HUES48 (cell line): ENCODE measurements around the gene RGS19.

Experiments
- H3K27ac ChIP-seq: one replicate; pipeline ENCODE4 v1.7.0; 2013; ENCODE audit warnings: low read depth, low read length, inconsistent platforms
- H3K27me3 ChIP-seq: 2 replicates; pipeline ENCODE4 v1.6.1; 2013; ENCODE audit warnings: mild to moderate bottlenecking, low read length; ENCODE audit not compliant: control insufficient read depth, insufficient read depth
- H3K36me3 ChIP-seq: 2 replicates; pipeline ENCODE4 v1.6.1; 2013; ENCODE audit warnings: low read length; ENCODE audit not compliant: control insufficient read depth, insufficient read depth
- H3K4me1 ChIP-seq: 2 replicates; pipeline ENCODE4 v1.6.1; 2013; ENCODE audit warnings: mild to moderate bottlenecking, low read length; ENCODE audit not compliant: control insufficient read depth, insufficient read depth
- H3K4me3 ChIP-seq: 2 replicates; pipeline ENCODE4 v1.5.1; 2013; ENCODE audit warnings: mild to moderate bottlenecking, low read depth, low read length
- H3K9ac ChIP-seq: 2 replicates; pipeline ENCODE4 v1.6.1; 2013; ENCODE audit warnings: mild to moderate bottlenecking, low read depth, low read length, moderate library complexity
- H3K9me3 ChIP-seq: 2 replicates; pipeline ENCODE4 v1.6.1; 2013; ENCODE audit warnings: low read length; ENCODE audit not compliant: control insufficient read depth, insufficient read depth

The RGS19 gene

DNA sequence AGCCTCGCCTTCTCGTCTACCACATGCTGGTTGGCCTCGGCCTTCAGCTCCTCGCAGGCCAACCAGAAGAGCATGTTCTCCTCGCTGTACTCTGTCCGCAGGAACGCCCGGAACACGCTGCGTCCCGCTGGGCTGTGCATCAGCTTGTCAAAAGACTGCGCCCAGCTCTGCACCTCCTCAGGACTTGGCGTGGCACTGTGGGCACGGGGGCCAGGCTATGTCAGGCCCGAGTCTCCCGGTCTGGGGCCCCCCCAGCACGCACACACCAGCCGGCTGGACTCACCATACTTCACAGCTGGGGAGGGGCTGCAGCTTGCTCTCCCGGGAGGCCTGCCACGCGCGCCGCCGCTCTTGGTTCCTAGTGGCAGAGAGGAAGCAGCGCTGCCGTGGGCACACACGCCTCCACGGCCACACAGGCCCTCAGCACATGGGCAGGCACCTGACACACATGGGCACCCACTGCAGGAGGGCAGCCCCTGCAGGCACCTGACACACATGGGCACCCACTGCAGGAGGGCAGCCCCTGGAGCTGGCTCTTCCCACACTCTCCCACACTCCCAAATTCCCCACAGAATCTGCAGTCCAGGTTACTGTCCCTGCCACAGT lies 5.0 kb downstream of the RGS19 start:
- Histone ChIP-seq H3K4me3 (no peak overlapping the region), H3K27ac (no peak overlapping the region), H3K9me3 (no peaks in the 10 kb centered on the region), H3K36me3 (no peaks in the 10 kb centered on the region; the same call in 1 of the 2 replicates), H3K4me1 (peaks cover 5% of the 10 kb centered on the region; the same call in 1 of the 2 replicates), H3K9ac (no peak overlapping the region), H3K27me3 (no peaks in the 10 kb centered on the region)

DNA sequence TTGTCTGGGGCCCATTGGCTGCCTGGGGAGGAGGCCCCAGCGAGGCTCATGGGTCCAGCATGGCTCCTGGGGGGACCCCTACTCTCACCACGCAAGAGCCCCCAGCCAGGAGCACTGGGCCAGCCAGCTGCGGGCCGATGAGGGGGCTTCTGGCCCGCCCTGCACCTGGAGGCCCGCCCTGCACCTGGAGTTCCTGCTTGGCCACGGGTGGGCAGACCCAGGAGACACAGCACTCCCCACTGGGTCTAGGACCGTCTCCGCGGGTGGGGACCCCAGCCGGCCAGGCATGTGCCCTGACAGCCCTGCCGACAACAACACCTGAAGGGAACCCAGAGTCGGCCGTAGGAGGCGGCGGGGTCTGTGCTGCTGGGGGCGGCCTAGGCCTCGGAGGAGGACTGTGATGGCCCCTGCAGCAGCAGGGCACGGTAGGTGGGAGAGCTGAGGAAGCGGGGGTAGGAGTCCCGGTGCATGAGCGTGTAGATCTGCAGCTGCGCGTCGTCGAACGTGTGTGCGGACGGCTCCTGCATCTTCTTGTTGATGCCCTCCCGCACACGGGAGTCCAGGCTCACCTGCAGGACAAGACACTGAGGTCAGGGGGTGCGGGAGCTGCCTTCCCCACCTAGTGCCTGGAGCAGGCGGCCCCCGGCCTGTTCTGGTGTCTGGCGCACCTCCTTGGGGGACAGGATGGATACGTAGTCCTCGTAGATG lies 5.7 kb downstream of the RGS19 start:
- no peak overlapping the region for H3K4me3 ChIP-seq
- peaks cover 2% of the 10 kb centered on the region; the same call in 1 of the 2 replicates for H3K4me1 ChIP-seq
- no peak overlapping the region for H3K27ac ChIP-seq
- H3K27me3 ChIP-seq, result no peaks in the 10 kb centered on the region
- H3K36me3 ChIP-seq, result no peaks in the 10 kb centered on the region; the same call in 1 of the 2 replicates
- H3K9ac ChIP-seq, result no peak overlapping the region
- H3K9me3 ChIP-seq, result no peaks in the 10 kb centered on the region

DNA sequence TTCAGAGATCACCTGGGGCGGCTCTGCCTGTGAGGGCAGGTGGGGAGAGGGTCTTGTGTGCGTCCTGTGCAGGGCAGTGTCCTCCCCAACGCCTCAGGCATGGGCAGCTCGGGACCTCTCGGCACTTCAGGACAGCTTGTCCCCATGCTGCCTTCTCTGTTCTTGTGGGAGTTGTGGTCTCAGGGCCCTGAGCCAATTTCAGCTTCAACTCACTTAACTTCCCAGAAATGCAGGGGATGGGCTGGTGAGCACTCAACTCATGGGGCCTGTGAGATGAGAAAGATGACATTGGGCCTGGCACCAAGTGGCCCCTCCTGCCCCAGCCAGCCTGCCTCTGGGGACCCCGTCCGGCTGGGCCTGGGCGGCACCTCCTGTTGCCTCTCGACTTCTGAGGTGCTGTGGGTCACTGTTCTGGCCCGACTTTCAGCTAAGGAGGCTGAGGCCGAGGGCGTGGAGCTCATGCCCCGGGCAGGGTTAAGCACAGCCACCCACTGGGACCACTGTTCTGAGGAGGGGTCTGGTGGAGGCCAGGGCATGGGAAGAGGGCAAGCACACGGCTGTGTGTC lies 6.7 kb downstream of the RGS19 start:
- peaks cover 2% of the 10 kb centered on the region; the same call in 1 of the 2 replicates for H3K4me1 ChIP-seq
- H3K4me3 ChIP-seq, result no peak overlapping the region
- H3K36me3 ChIP-seq, result no peaks in the 10 kb centered on the region; the same call in 1 of the 2 replicates
- H3K27me3 ChIP-seq, result no peaks in the 10 kb centered on the region
- no peak overlapping the region for H3K9ac ChIP-seq
- no peaks in the 10 kb centered on the region for H3K9me3 ChIP-seq
- no peak overlapping the region for H3K27ac ChIP-seq

DNA sequence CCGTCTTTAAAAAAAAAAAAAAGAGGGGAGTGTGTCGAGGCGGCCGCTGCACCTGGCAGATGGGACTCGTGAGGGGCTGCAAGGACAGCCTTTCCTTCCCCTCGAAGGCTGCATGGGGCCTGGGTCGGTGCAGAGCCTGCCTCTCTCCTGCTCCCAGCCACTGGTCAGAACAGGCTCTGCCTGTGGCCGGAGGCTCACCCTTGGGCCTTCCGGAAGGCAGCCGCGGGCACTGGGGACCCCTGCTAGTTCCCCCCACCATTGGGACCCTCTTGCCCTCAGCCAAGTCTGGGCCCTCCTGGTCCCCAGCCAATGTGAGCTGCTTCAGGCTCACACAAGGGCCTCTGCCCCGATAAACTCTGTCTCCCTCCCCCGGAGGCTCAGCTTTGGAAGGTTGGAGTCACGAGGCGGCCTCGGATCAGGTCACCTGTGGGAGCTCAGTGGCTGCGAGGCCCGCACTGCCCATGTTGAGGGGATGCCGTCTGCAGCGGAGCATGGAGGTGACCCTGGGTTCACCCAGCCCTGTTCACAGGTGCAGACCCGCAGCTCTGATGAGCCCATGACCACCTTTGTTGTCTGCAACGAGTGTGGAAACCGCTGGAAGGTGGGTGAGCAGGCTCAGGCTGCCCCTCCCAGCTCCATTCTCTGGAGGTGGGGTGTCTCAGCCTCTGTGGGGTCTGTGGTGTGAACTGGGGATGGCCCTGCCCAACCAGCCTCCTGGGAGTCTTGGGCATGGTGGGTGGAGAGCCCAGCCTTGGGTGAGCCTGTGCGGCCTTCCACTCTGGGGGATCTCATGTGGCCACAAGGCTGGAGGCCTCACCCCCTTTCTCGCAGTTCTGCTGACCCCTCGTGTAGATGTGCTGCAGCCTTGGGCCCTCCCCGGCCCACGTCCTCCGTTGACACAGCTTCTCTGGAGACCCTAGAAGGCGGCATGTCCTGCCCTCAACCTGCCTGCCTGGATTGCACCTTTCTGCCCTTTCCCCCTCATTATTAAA lies 7.7 kb downstream of the RGS19 start:
- Histone ChIP-seq H3K36me3 (no peaks in the 10 kb centered on the region; the same call in 1 of the 2 replicates), H3K27ac (no peak overlapping the region)

DNA sequence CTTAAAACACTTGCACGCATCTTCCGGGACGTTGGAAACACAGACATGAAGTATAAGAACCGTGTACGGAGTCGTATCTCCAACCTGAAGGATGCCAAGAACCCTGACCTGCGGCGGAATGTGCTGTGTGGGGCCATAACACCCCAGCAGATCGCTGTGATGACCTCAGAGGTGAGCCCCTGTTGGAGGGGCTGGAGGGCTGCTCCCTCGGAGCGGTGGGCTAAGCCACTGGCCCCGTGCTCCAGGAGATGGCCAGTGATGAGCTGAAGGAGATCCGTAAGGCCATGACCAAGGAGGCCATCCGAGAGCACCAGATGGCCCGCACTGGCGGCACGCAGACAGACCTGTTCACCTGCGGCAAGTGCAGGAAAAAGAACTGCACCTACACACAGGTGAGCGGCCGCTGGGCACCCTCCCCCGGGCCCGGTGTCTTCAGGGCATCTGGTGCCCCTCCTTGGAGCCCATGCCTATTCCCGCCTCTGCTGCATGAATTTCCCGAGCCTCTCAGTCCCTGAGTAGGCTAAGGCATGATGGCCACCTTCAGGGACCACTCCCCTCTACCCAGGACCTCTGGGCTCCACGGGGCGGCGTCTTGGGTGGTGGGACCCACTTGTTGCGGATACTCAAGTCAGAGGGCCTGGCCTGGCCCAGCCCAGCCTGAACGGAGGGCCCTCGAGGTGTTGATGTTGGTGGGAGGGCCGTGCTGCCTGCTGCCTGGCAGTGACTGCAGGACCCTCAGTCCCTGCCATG lies 8.9 kb downstream of the RGS19 start:
- H3K9ac ChIP-seq, result no peak overlapping the region
- H3K4me1 ChIP-seq, result peaks cover 10% of the 10 kb centered on the region; the same call in 1 of the 2 replicates
- H3K4me3 ChIP-seq, result no peak overlapping the region
- no peaks in the 10 kb centered on the region for H3K9me3 ChIP-seq
- H3K27ac ChIP-seq, result no peak overlapping the region
- H3K36me3 ChIP-seq, result no peaks in the 10 kb centered on the region; the same call in 1 of the 2 replicates
- H3K27me3 ChIP-seq, result no peaks in the 10 kb centered on the region

More for the DNA sequence above, 7.7 kb downstream of the RGS19 start:
- H3K9me3 ChIP-seq, result no peaks in the 10 kb centered on the region
- no peaks in the 10 kb centered on the region for H3K27me3 ChIP-seq
- peaks cover 2% of the 10 kb centered on the region; the same call in 1 of the 2 replicates for H3K4me1 ChIP-seq
- no peak overlapping the region for H3K9ac ChIP-seq
- H3K4me3 ChIP-seq, result no peak overlapping the region

DNA sequence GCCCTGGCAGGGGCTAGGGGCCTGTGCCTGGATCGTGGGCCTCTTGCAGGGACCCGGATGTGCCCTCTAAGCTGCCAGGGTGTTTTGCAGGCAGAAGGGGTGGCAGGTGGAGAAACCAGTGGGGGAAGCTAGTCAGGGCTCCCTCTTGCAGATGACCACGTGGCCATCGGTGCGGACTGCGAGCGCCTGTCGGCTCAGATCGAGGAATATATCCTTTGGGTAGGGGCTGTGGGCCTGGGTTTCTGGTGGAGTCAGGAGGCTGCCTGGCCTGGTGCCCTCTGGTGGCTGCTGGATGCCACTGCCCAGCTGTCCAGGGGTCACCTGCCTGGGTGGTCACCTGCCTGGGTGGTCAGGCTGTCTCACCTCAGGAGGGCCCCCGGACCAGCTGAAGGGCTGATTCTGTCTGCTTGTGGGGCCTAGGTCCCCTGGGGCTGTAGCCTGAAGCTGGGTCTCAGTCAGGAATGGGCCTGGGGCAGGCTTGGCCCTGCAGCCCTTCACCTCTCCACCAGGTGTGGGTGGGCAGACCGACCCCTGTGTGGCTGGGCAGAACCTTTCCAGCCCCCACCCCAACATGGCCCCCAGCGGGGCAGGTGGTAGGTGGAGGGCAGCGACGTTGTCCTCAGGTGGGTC lies 9.6 kb downstream of the RGS19 start:
- Histone ChIP-seq H3K4me3 (no peak overlapping the region), H3K27me3 (no peaks in the 10 kb centered on the region), H3K27ac (no peak overlapping the region), H3K36me3 (no peaks in the 10 kb centered on the region; the same call in 1 of the 2 replicates), H3K4me1 (peaks cover 10% of the 10 kb centered on the region; the same call in 1 of the 2 replicates), H3K9me3 (no peaks in the 10 kb centered on the region), H3K9ac (no peak overlapping the region)

DNA sequence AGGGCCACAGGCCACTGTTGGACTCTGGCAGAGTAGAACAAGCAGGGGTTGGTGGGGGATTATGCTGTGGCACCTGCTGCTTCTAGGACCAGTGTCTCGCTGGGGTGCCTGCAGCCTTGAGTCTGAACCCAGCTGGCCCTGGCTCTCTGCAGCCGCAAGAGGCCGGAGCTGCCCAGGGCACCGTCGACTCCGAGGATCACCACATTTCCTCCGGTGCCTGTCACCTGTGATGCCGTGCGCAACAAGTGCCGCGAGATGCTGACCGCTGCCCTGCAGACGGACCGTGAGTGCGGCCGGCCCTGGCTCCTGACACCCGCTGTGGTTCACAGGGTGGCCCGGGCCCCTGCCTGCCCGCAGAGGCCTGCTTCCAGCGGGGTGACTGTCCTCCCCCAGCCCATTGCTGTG lies 10.1 kb downstream of the RGS19 start:
- H3K9me3 ChIP-seq, result no peaks in the 10 kb centered on the region
- no peak overlapping the region for H3K4me3 ChIP-seq
- peaks cover 10% of the 10 kb centered on the region; the same call in 1 of the 2 replicates for H3K4me1 ChIP-seq
- H3K36me3 ChIP-seq, result no peaks in the 10 kb centered on the region; the same call in 1 of the 2 replicates
- H3K27ac ChIP-seq, result no peak overlapping the region
- H3K9ac ChIP-seq, result no peak overlapping the region
- H3K27me3 ChIP-seq, result no peaks in the 10 kb centered on the region

DNA sequence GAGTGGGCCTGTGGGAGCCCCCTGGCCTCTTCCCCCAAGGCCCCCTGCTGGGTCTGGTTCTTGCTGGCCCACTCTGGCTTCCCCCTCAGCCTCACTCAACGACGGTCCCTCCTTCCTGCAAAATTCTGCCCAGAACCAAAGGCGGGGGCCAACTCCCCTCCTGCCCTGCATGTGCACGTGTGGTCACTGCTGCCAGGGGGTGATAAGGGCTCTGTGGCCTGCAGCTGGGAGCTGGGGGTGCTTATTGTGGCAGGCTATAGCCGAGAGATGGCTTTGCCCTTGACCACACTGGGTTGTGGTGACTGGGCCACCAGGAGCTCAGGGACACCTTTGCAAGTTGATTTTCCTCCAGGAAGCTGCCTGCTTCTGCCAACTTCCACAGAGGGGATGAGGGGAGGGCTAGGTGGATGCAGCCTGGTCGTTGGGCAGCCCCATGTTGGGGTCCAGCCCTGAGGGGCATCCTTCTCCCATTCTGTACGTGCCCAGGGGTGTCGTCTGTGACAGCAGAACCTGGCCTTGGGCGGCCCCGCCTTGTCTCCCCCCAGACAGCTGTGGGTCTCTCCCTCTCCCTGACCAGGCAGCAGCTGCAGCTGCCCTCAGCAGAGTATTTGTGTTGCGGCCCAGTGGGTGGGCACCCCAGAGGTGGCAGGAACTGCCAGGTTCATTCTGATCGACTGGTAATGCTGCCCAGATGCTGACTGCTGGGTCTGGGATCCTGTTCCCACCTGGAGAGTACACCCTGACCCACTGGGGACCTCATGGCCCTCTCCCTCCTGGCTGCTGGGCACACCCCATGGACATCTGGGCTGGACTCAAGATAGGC lies 10.7 kb downstream of the RGS19 start:
- no peak overlapping the region for H3K9ac ChIP-seq
- no peak overlapping the region for H3K27ac ChIP-seq
- H3K4me1 ChIP-seq, result peaks cover 10% of the 10 kb centered on the region; the same call in 1 of the 2 replicates
- no peaks in the 10 kb centered on the region for H3K27me3 ChIP-seq
- no peaks in the 10 kb centered on the region for H3K9me3 ChIP-seq
- H3K4me3 ChIP-seq, result no peak overlapping the region
- H3K36me3 ChIP-seq, result no peaks in the 10 kb centered on the region

DNA sequence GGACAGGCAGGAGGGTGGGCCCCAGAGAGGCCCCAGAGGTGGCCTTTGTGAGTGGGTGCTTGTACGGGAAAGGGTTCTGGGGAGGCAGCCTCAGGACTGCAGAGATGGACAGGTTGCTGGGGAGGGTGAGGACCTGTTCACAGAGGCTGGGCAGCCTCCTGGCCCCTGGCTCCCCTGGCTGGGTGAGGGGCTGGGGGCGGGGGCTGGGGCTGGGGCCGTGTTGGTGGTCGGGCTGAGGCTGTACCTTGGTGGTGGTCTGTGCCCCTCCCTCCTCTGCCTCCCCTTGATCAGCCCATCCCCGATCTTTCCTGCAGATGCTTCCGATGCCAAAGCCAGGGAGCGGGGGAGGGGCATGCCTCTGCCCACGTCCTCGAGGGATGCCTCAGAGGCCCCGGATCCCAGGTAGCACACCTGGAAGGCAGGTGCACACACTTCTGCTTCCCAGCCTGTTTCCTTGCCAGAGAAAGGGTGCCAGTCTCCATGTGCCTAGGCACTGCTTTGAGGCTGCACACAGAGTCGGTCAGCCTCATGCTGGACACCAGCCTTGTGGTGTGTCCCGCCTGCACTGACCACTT lies 11.5 kb downstream of the RGS19 start:
- Histone ChIP-seq H3K9me3 (no peaks in the 10 kb centered on the region), H3K9ac (no peak overlapping the region), H3K4me3 (no peak overlapping the region), H3K36me3 (no peaks in the 10 kb centered on the region), H3K27me3 (no peaks in the 10 kb centered on the region), H3K4me1 (peaks cover 10% of the 10 kb centered on the region; the same call in 1 of the 2 replicates), H3K27ac (no peak overlapping the region)
